ENCODE results near the gene HNRNPU.

HNRNPU gene

GRCh38 chr1:244841273-244841927 lies 22.9 kb downstream of the HNRNPU start:
- TF ChIP-seq CTCF (IDR thresholded peaks at IDR 0.05; ENCODE audit: low read depth, low read length, missing control alignments), result no peak
- DNase-seq (ENCODE audit: extremely low read depth, low read depth), result no peak
- H3K4me3 ChIP-seq (replicated peaks; ENCODE audit: low read depth, low read length), result no peak overlapping the region

DNA sequence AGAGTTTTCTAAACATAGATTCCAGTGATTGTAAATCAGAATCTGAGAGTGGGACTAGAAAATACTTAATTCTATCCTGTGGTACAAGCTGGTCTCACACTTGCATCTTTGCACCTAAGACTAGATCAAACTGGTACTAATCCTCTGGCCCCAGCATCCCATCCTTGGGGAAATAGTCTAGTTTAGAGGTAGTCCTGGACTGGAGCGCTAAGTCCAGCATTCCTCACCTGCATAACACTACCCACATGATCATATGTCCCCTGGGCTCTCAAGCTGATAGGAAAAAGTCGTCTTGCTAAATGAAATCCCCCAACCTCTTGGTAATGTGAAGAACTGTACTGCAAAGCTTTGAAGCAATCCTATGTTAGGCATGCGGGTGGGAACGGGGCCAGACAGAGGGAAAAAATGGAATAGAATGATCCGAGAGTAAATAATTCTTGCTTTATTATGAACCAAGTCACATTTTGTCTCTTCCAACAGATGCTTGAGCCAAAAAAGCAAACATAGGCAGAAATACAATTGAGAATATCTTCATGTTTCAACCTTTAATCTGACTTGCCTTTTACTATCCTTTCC lies 24.0 kb downstream of the HNRNPU start:
- no peak for DNase-seq (ENCODE audit: extremely low read depth, low read depth)
- no peak overlapping the region for H3K4me3 ChIP-seq (replicated peaks; ENCODE audit: low read depth, low read length)
- TF ChIP-seq CTCF (IDR thresholded peaks at IDR 0.05; ENCODE audit: low read depth, low read length, missing control alignments), result no peak

- H3K4me3 ChIP-seq (replicated peaks; ENCODE audit: low read depth, low read length), result no peak overlapping the region
- no peak for TF ChIP-seq CTCF (IDR thresholded peaks at IDR 0.05; ENCODE audit: low read depth, low read length, missing control alignments)
- DNase-seq (ENCODE audit: extremely low read depth, low read depth), result no peak
These were observed 24.7 kb downstream of the HNRNPU start for GRCh38 chr1:244839656-244840055.

DNA sequence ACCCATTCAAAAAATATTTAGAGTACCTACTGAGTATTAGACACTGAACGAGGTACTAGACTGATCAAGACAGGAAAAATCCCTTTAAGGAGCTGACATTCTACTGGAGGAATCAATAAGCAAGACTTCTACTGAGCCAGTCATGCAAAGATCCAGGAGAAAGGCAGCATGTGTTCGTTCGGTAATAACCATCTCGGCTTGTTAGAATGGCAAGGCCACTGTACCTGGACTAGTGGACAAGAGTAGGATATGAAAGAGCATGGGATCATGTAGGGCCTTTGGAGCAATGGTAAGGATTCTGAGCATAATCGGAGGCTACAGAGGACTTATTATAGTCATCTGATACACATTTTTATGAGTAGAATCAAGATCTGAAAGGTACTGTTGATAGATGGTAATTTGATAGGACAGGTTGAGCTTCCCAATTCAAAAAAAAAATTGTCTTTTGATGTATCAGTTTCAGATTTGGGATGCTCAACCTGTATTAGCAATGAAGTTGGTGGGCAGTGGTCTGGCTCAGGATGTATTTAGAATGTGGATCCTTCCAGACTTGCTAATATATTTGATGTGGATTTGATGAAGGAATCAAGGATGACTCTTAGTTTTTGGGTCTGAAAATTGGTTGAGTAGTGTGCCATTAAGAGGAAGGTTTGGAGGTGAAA lies 26.6 kb downstream of the HNRNPU start:
- TF ChIP-seq CTCF (IDR thresholded peaks at IDR 0.05; ENCODE audit: low read depth, low read length, missing control alignments), result no peak
- no peak for DNase-seq (ENCODE audit: extremely low read depth, low read depth)
- peak overlapping the region; percentile 78 for H3K4me3 ChIP-seq (replicated peaks; ENCODE audit: low read depth, low read length)

- no peak for DNase-seq (ENCODE audit: extremely low read depth, low read depth)
These were observed 27.8 kb downstream of the HNRNPU start for GRCh38 chr1:244836584-244836983.

DNA sequence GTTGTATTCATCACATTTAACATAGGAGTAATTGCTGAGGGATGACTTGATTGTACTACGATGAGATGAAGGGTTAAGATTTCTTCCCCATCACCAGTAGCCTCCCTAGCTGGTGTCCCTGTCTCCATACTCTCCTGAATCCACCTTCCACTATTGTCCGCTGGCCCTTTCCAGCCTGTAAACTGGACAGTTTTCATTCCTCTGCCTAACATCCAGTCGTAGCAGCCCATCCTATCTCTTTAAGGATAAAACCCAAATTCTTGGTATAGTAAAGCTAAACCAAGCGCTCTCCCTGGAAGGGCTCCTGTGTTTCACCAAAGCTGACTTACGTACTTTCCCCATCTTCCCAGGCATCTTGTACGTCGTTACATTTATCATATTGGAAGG lies 28.2 kb downstream of the HNRNPU start:
- DNase-seq (ENCODE audit: extremely low read depth, low read depth), result no peak
- TF ChIP-seq CTCF (IDR thresholded peaks at IDR 0.05; ENCODE audit: low read depth, low read length, missing control alignments), result no peak
- peak overlapping the region; percentile 78 for H3K4me3 ChIP-seq (replicated peaks; ENCODE audit: low read depth, low read length)

More at GRCh38 chr1:244836584-244836983, 27.8 kb downstream of the HNRNPU start:
- peak overlapping the region; percentile 78 for H3K4me3 ChIP-seq (replicated peaks; ENCODE audit: low read depth, low read length)
- TF ChIP-seq CTCF (IDR thresholded peaks at IDR 0.05; ENCODE audit: low read depth, low read length, missing control alignments), result no peak
